Lower leg skin (tissue), 4 donors: Measurements from ENCODE around the gene RASGEF1B. TPM values are rescaled to one million over a fixed set of nuclear protein-coding genes. Genes with fewer than 3 reads are reported as not detected.

Source experiments
- DNase-seq, 2 donors: peaks; one replicate each; pipeline ENCODE4 v3.0.0-alpha.2; 2019; ENCODE audit warnings: low spot score in 2 of 2
- H3K4me3 ChIP-seq: fragments of 200-600 bp; sonication (generic); 2 replicates; pipeline ENCODE4 v1.5.1; 2017; ENCODE audit warnings: mild to moderate bottlenecking, low read depth; ENCODE audit not compliant: poor library complexity, severe bottlenecking
- CTCF ChIP-seq, 3 donors: fragments of 450-650 bp; IDR thresholded peaks; one replicate each; pipeline ENCODE4 v1.5.1; 2016; ENCODE audit warnings: antibody characterized with exemption in 3 of 3, mild to moderate bottlenecking in 3 of 3, moderate library complexity in 2 of 3
- POLR2A ChIP-seq, 2 donors: fragments of 450-650 bp; IDR thresholded peaks; one replicate each; pipeline ENCODE4 v1.6.1; 2016 to 2017; ENCODE audit warnings: antibody characterized with exemption in 2 of 2, mild to moderate bottlenecking in 1 of 2, moderate library complexity in 1 of 2
- WGBS, 2 donors: methylation state at CpG; one replicate each; pipeline ENCODE4 v1.1.5; 2018; 5-methylcytosine and 5-hydroxymethylcytosine counted together
- intact Hi-C: fragments of 100-400 bp; cut with DNase I; formaldehyde crosslinking; loops from one replicate; pipeline ENCODE4 v1.15.0; 2023; ENCODE audit warnings: low total_unique reads
- total RNA-seq, 4 donors: library from RNA; depleted of rRNA; stranded (reverse); fragments of >200 nt; gene quantifications; one replicate each; pipeline ENCODE4 v1.1.0, GENCODE V29; 2016

Gene RASGEF1B
- 10 to 100 TPM; 53.7 to 58.2 (median 57.6) TPM for total RNA-seq

GRCh38 chr4:81471588-81472280 is at the start of gene RASGEF1B:
Gene RASGEF1B, minus strand, starts transcription at chr4:81471907. Its CDS starts 12,399 bp downstream, at chr4:81459508.
- intact Hi-C loops: loop anchor here (1.0 kb wide), 1 partner anchor 65 kb away; no protein-coding TSS in a partner anchor
- TF ChIP-seq POLR2A (IDR thresholded peaks at IDR 0.05): no peak
- no peak for TF ChIP-seq CTCF (IDR thresholded peaks at IDR 0.05)
- peak within 1 kb of the TSS; percentile 94 for H3K4me3 ChIP-seq
- peak; percentile 88 to 97 for DNase-seq
- 0% methylated on average over 19 to 30 of the region's 71 CpGs for WGBS, 2 donors

GRCh38 chr4:81519856-81520255 is 48.1 kb upstream of the RASGEF1B start:
- no peak overlapping the region for H3K4me3 ChIP-seq
- no peak for DNase-seq
- 81 to 84% methylated on average over 6 of the region's 6 CpGs for whole genome bisulfite sequencing, 2 donors
- intact Hi-C loops: no loop called here
- TF ChIP-seq CTCF (IDR thresholded peaks at IDR 0.05) (no peak), POLR2A (IDR thresholded peaks at IDR 0.05) (no peak)

DNA sequence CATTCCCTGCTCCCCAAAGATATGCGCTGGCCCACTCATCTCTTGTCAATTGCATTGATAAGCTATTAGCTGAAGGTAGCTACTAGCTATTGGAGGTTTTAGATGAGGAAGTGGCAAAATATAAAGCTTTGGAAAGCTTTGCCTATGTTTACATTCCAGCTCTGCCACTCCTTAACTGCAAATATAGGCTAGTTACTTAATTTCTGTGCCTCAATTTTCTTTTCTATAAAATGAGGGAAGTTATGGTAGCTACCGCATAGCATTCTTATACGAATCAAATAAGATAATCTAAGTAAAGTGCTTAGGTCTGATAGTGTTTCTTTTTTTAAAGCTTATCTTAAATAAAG is 47.7 kb upstream of the RASGEF1B start:
- 99 to 100% methylated on average over 3 of the region's 3 CpGs for WGBS, 2 donors
- intact Hi-C loops: no loop called here
- TF ChIP-seq CTCF (IDR thresholded peaks at IDR 0.05) (no peak), POLR2A (IDR thresholded peaks at IDR 0.05) (no peak)
- no peak for DNase-seq
- no peak overlapping the region for H3K4me3 ChIP-seq

- no peak for TF ChIP-seq CTCF (IDR thresholded peaks at IDR 0.05)
- TF ChIP-seq POLR2A (IDR thresholded peaks at IDR 0.05): no peak
- H3K4me3 ChIP-seq: no peak overlapping the region
- 74 to 78% methylated on average over 6 of the region's 6 CpGs for WGBS, 2 donors
- intact Hi-C loops: no loop called here
- DNase-seq: no peak
Measured at GRCh38 chr4:81518762-81519426, 47.2 kb upstream of the RASGEF1B start.

- TF ChIP-seq CTCF (IDR thresholded peaks at IDR 0.05) (no peak), POLR2A (IDR thresholded peaks at IDR 0.05) (no peak)
- no peak overlapping the region for H3K4me3 ChIP-seq
- no peak for DNase-seq
- intact Hi-C loops: no loop called here
- WGBS, 2 donors: 93% methylated on average over 6 of the region's 6 CpGs
Measured at GRCh38 chr4:81516241-81516640, 44.5 kb upstream of the RASGEF1B start.
